ENCODE data around the gene SSBP4.

DNA sequence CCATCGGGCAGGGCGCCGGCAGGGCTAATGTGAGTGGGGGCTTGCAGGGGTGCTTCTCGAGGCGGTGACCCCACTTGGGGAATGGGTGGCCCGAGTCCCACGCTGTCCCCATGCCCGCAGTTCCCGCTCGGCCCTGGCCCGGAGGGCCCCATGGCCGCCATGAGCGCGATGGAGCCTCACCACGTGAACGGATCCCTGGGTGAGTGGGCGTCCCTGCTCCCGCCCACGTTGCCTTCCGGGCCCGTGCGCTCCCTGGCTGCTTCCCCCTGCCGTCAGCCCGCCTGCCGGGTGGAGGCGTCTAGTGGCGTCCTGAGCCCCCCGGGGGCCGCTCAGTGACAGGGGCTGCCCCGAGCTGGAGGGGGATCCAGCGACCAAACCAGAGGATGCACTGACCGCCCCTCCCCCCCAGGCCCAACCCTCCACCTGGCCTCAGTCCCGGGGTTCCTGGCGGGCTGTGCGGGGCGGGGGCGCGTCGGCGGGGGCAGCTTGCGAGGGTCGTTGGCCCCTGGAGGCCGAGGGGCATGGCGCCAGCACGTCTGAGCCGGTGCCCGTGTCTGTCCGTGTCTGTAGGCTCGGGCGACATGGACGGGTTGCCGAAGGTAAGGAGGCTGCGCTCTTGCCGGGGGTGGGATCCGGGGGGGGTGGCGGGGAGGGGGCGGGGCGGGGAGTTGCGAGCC is 14.0 kb downstream of the SSBP4 start:
- TF ChIP-seq EZH2 (IDR thresholded peaks at IDR 0.05; ENCODE audit: insufficient read depth, poor library complexity, severe bottlenecking) (no peak), EZH2phosphoT487 (IDR thresholded peaks at IDR 0.05; ENCODE audit: insufficient read depth, low read depth) (no peak)

Data from GM23248 (cell line).